Stomach (tissue), 9 donors: ENCODE results near the gene EEFSEC. TPM values are rescaled to one million over a fixed set of nuclear protein-coding genes. Genes with fewer than 3 reads are reported as not detected.

Experiments
- DNase-seq, 2 donors: peaks; one replicate each; pipeline versions ENCODE4 v3.0.0 to v3.0.0-alpha.2; 2013 to 2019
- H3K27ac ChIP-seq, 5 donors: fragments of 200-600 bp in 4 of 5; sonication (generic) in 4 of 5; one replicate each; pipeline ENCODE4 v1.5.1; 2013 to 2019; ENCODE audit warnings: mild to moderate bottlenecking in 1 of 5, moderate library complexity in 1 of 5
- H3K27me3 ChIP-seq, 3 donors: fragments of 200-600 bp; sonication (generic); one replicate each; pipeline ENCODE4 v1.5.1; 2017 to 2019; ENCODE audit warnings: mixed run types in 1 of 3
- H3K36me3 ChIP-seq, 4 donors: fragments of 200-600 bp; sonication (generic); 1 replicate in 3 of 4; 2 replicates in 1 of 4; pipeline ENCODE4 v1.5.1; 2016 to 2019
- H3K4me1 ChIP-seq, 4 donors: fragments of 200-600 bp; sonication (generic); one replicate each; pipeline ENCODE4 v1.5.1; 2016 to 2019
- H3K4me3 ChIP-seq, 4 donors: fragments of 200-600 bp; sonication (generic) in 3 of 4; one replicate each; pipeline ENCODE4 v1.5.1; 2016 to 2019; ENCODE audit warnings: mild to moderate bottlenecking in 1 of 4
- H3K9me3 ChIP-seq, 4 donors: fragments of 200-600 bp; sonication (generic); one replicate each; pipeline ENCODE4 v1.5.1; 2016 to 2019
- CTCF ChIP-seq, 7 experiments: fragments of 450-650 bp in 4 of 7; fragments of 200-600 bp in 3 of 7; sonication (generic) in 3 of 7; IDR thresholded peaks; one replicate each; pipeline ENCODE4 v1.5.1; 2016 to 2019; ENCODE audit warnings: antibody characterized with exemption in 7 of 7, control low read depth in 2 of 7, mild to moderate bottlenecking in 1 of 7
- EP300 ChIP-seq: sonication (generic); formaldehyde crosslinking; IDR thresholded peaks from one replicate; pipeline ENCODE4 v1.6.1; 2017; ENCODE audit warnings: antibody characterized with exemption
- POLR2A ChIP-seq, 4 donors: fragments of 450-650 bp; IDR thresholded peaks; one replicate each; pipeline ENCODE4 v1.6.1; 2016; ENCODE audit warnings: antibody characterized with exemption in 4 of 4, control low read depth in 2 of 4, mild to moderate bottlenecking in 1 of 4, moderate library complexity in 1 of 4
- POLR2AphosphoS5 ChIP-seq, 3 donors: sonication (generic); formaldehyde crosslinking; IDR thresholded peaks; one replicate each; pipeline ENCODE4 v1.6.1; 2016; ENCODE audit warnings: antibody characterized with exemption in 3 of 3
- WGBS, 5 donors: extraction: QIAGEN DNeasy Blood & Tissue Kit in 3 of 5; methylation state at CpG; one replicate each; pipeline versions ENCODE4 v1.1.5 to v1.1.7; 2013 to 2018; 5-methylcytosine and 5-hydroxymethylcytosine counted together
- intact Hi-C: fragments of 100-400 bp; cut with DNase I; formaldehyde crosslinking; loops from one replicate; pipeline ENCODE4 v1.15.1; 2023; ENCODE audit warnings: low total_unique reads
- polyA plus RNA-seq, 3 donors: library from polyadenylated mRNA; stranded (reverse); fragments of 200-250 nt; gene quantifications; one replicate each; pipeline ENCODE4 v1.2.3, GENCODE V29; 2013
- total RNA-seq, 5 donors: library from RNA; depleted of rRNA; stranded (reverse); fragments of >200 nt; gene quantifications; one replicate each; pipeline versions ENCODE4 v1.1.0 to v1.2.3, GENCODE V29; 2014 to 2016
- donor health status: healthy with polysubstance abuse.
- donor health status: Bipolar disorder and iron deficiency.
- donor health status: healthy.

EEFSEC gene
- total and polyA plus RNA-seq, 8 donors = 5.0 to 39.1 (median 13.2) TPM

GRCh38 chr3:128257632-128258031, 104.4 kb downstream of the EEFSEC start:
- intact Hi-C loops = no loop called here
- Histone ChIP-seq H3K27me3 (no peaks in the 10 kb centered on the region), H3K4me3 (no peak overlapping the region), H3K27ac (no peak overlapping the region), H3K36me3 (peaks cover 0 to 15% (median 6%) of the 10 kb centered on the region in 4 donors), H3K9me3 (peaks cover 0 to 20% (median 17%) of the 10 kb centered on the region in 4 donors), H3K4me1 (no peaks in the 10 kb centered on the region)
- no peak for TF ChIP-seq CTCF (IDR thresholded peaks at IDR 0.05)
- TF ChIP-seq POLR2A (IDR thresholded peaks at IDR 0.05) = no peak
- TF ChIP-seq EP300 = no peak
- no peak for DNase-seq
- WGBS, 5 donors = 89 to 95% (median 91%) methylated on average over 6 of the region's 6 CpGs

GRCh38 chr3:128260275-128260674, 107.0 kb downstream of the EEFSEC start:
- Histone ChIP-seq H3K4me3 (no peak overlapping the region), H3K27me3 (no peaks in the 10 kb centered on the region), H3K4me1 (no peaks in the 10 kb centered on the region), H3K27ac (no peak overlapping the region), H3K9me3 (peaks cover 0 to 20% (median 17%) of the 10 kb centered on the region in 4 donors), H3K36me3 (peaks cover 8 to 37% (median 24%) of the 10 kb centered on the region in 4 donors)
- intact Hi-C loops = no loop called here
- no peak for DNase-seq
- TF ChIP-seq POLR2AphosphoS5 (IDR thresholded peaks at IDR 0.05) = no peak
- TF ChIP-seq EP300 = no peak
- TF ChIP-seq POLR2A (IDR thresholded peaks at IDR 0.05) = no peak
- no peak for TF ChIP-seq CTCF (IDR thresholded peaks at IDR 0.05)
- WGBS, 5 donors = 83 to 100% (median 95%) methylated on average over 1 of the region's 1 CpG

GRCh38 chr3:128262457-128262856, 109.2 kb downstream of the EEFSEC start:
- Histone ChIP-seq H3K4me1 (no peaks in the 10 kb centered on the region), H3K27me3 (no peaks in the 10 kb centered on the region), H3K4me3 (no peak overlapping the region), H3K9me3 (peaks cover 0 to 20% (median 17%) of the 10 kb centered on the region in 4 donors), H3K27ac (no peak overlapping the region), H3K36me3 (peaks cover 8 to 45% (median 32%) of the 10 kb centered on the region in 4 donors)
- no peak for DNase-seq
- 83 to 100% (median 95%) methylated on average over 3 of the region's 3 CpGs for WGBS, 5 donors
- TF ChIP-seq POLR2A (IDR thresholded peaks at IDR 0.05) (no peak), CTCF (IDR thresholded peaks at IDR 0.05) (no peak), POLR2AphosphoS5 (IDR thresholded peaks at IDR 0.05) (no peak), EP300 (no peak)
- intact Hi-C loops = no loop called here

GRCh38 chr3:128263118-128263517, 109.8 kb downstream of the EEFSEC start:
- no peak overlapping the region for H3K4me3 ChIP-seq
- no peak for TF ChIP-seq EP300
- no peak for TF ChIP-seq CTCF (IDR thresholded peaks at IDR 0.05)
- TF ChIP-seq POLR2A (IDR thresholded peaks at IDR 0.05) = no peak
- no peak for TF ChIP-seq POLR2AphosphoS5 (IDR thresholded peaks at IDR 0.05)
- no peak for DNase-seq
- no peaks in the 10 kb centered on the region for H3K4me1 ChIP-seq
- intact Hi-C loops = no loop called here
- H3K27ac ChIP-seq = no peak overlapping the region
- H3K9me3 ChIP-seq = peaks cover 0 to 20% (median 17%) of the 10 kb centered on the region in 4 donors
- peaks cover 8 to 46% (median 32%) of the 10 kb centered on the region in 4 donors for H3K36me3 ChIP-seq
- WGBS, 5 donors = 73 to 88% (median 85%) methylated on average over 8 of the region's 8 CpGs
- no peaks in the 10 kb centered on the region for H3K27me3 ChIP-seq
